HepG2 (cell line): ENCODE results near the gene CCND2. TPM values are rescaled to one million over a fixed set of nuclear protein-coding genes. Genes with fewer than 3 reads are reported as not detected.

Source experiments
- BORCS8-MEF2B ChIP-seq: sonication (generic); formaldehyde crosslinking; IDR thresholded peaks from 2 replicates; pipeline ENCODE4 v1.8.0; 2022; ENCODE audit warnings: mild to moderate bottlenecking, missing genetic modification reagents
- FOSL2 ChIP-seq: sonication (generic); formaldehyde crosslinking; IDR thresholded peaks from 2 replicates; pipeline ENCODE4 v1.4.0; 2020; ENCODE audit warnings: missing genetic modification reagents
- KDM5A ChIP-seq: fragments of 200-600 bp; sonication (generic); IDR thresholded peaks from 2 replicates; pipeline ENCODE4 v1.7.0; 2018; ENCODE audit warnings: antibody characterized with exemption, mild to moderate bottlenecking, low read length, borderline replicate concordance
- MBD4 ChIP-seq: IDR thresholded peaks from 2 replicates; pipeline ENCODE4 v1.6.1; 2012; ENCODE audit warnings: low read length, inconsistent platforms, borderline replicate concordance
- PAX8 ChIP-seq: sonication (generic); formaldehyde crosslinking; IDR thresholded peaks from 2 replicates; pipeline ENCODE4 v1.8.0; 2022; ENCODE audit warnings: mild to moderate bottlenecking, missing genetic modification reagents, borderline replicate concordance
- SPEN ChIP-seq: sonication (generic); formaldehyde crosslinking; IDR thresholded peaks from 2 replicates; pipeline ENCODE4 v1.5.1; 2020; ENCODE audit warnings: low read depth, mild to moderate bottlenecking, missing genetic modification reagents
- ZKSCAN8 ChIP-seq: IDR thresholded peaks from 2 replicates; pipeline ENCODE4 v1.6.1; 2016; ENCODE audit warnings: borderline replicate concordance, missing genetic modification reagents, missing compliant biosample characterization
- polyA plus RNA-seq, 8 experiments: library from polyadenylated mRNA; depleted of rRNA in 3 of 8; stranded (reverse) in 7 of 8; unstranded in 1 of 8; fragments of >200 nt; fragmentation: Illumina TruSeq in 4 of 8; extraction: Trizol in 4 of 8; gene quantifications; 2 replicates each; pipeline versions ENCODE4 v1.2.1 to v1.2.3, GENCODE V29; 2011 to 2016; ENCODE audit warnings: low read depth in 4 of 8, missing spikeins in 1 of 8, mixed read lengths in 1 of 8; ENCODE audit not compliant: insufficient read depth in 1 of 8
- total RNA-seq, 5 experiments: library from RNA; depleted of rRNA; stranded (reverse); fragments of >200 nt; fragmentation: Illumina TruSeq; extraction: Trizol; gene quantifications; 2 replicates each; pipeline ENCODE4 v1.2.3, GENCODE V29; 2016; ENCODE audit warnings: low read depth in 1 of 5
- TF ChIP-seq, protein P1 (sequence below): sonication (generic); formaldehyde crosslinking; IDR thresholded peaks from 2 replicates; pipeline ENCODE4 v1.4.0; 2020; ENCODE audit warnings: missing genetic modification reagents, borderline replicate concordance
- TF ChIP-seq, protein P2 (sequence below): IDR thresholded peaks from 2 replicates; pipeline ENCODE4 v1.6.1; 2018; ENCODE audit warnings: missing genetic modification reagents, mild to moderate bottlenecking, missing compliant biosample characterization
- TF ChIP-seq, protein P3 (sequence below): IDR thresholded peaks from 2 replicates; pipeline ENCODE4 v1.6.1; 2016; ENCODE audit warnings: mild to moderate bottlenecking
- TF ChIP-seq, protein P4 (sequence below): sonication (generic); formaldehyde crosslinking; IDR thresholded peaks from 2 replicates; pipeline ENCODE4 v1.4.0; 2020; ENCODE audit warnings: mild to moderate bottlenecking, missing genetic modification reagents
- TF ChIP-seq, protein P5 (sequence below), 2 experiments: IDR thresholded peaks; 2 replicates each; pipeline ENCODE4 v1.6.1; 2011 to 2012; ENCODE audit warnings: low read length in 2 of 2, borderline replicate concordance in 1 of 2, low read depth in 1 of 2, mild to moderate bottlenecking in 1 of 2, moderate library complexity in 1 of 2
- TF ChIP-seq, protein P6 (sequence below): IDR thresholded peaks from 2 replicates; pipeline ENCODE4 v1.6.1; 2012; ENCODE audit warnings: inconsistent platforms
- TF ChIP-seq, protein P7 (sequence below): sonication (generic); formaldehyde crosslinking; IDR thresholded peaks from 2 replicates; pipeline ENCODE4 v1.4.0; 2020; ENCODE audit warnings: missing genetic modification reagents

Gene CCND2
- total and polyA plus RNA-seq, 2 of the 13 experiments (the other 11 are each of a cell fraction or from before 2014, with no cell fraction given): 0.61 to 1.4 TPM

DNA sequence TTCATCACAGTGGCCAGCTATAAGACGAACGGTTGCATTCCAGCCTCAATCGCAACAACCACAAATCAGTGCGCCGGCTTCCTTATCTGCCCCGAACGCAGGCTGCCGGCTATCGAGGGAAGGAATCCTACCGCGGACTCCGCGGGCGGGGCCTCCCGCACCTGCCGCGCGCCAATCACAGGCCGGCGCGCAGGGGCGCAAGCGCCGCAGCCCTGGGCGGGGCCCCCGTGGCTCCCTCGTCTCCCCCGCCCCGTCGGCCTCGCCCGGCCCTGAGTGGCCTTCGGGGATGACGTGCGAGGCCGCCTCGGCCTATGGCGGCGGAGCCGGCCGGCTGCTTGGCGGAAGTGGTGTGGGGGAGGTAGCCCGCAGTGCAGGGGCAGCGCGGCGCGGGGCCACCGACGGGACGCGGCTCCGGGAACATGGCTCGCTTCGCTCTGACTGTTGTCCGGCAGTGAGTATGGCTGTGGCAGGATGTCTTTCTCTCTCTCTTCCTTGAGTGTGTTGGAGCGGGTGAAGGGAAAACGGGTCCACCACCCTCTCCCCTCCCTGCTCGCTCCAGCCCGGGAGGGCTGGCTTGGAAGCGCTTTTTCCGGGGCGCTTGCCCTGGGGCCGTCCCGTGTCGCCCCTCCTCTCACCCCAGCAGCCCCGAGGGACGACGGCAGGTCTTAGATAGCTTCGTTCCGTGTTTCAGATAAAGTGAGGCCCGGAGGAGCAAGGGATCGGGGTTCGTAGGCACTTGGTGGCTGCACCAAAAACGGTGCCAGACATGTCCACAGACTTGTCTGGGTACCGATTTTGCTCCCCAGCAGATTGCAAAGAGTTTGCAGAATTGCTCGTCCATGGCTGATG, 47.5 kb downstream of the CCND2 start, which contains the start of gene TIGAR (continued):
- TF ChIP-seq, protein P1, sequence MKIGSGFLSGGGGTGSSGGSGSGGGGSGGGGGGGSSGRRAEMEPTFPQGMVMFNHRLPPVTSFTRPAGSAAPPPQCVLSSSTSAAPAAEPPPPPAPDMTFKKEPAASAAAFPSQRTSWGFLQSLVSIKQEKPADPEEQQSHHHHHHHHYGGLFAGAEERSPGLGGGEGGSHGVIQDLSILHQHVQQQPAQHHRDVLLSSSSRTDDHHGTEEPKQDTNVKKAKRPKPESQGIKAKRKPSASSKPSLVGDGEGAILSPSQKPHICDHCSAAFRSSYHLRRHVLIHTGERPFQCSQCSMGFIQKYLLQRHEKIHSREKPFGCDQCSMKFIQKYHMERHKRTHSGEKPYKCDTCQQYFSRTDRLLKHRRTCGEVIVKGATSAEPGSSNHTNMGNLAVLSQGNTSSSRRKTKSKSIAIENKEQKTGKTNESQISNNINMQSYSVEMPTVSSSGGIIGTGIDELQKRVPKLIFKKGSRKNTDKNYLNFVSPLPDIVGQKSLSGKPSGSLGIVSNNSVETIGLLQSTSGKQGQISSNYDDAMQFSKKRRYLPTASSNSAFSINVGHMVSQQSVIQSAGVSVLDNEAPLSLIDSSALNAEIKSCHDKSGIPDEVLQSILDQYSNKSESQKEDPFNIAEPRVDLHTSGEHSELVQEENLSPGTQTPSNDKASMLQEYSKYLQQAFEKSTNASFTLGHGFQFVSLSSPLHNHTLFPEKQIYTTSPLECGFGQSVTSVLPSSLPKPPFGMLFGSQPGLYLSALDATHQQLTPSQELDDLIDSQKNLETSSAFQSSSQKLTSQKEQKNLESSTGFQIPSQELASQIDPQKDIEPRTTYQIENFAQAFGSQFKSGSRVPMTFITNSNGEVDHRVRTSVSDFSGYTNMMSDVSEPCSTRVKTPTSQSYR (CRISPR knock-in tag): peak; percentile 89
- TF ChIP-seq SPEN (CRISPR knock-in tag) (peak; percentile 64), MBD4 (no peak), BORCS8-MEF2B (CRISPR knock-in tag) (peak; percentile 77), FOSL2 (CRISPR knock-in tag) (peak; percentile 24), PAX8 (CRISPR knock-in tag) (0 out of 2 replicates have a peak, but pooled peaks have one; percentile 31), KDM5A (peak; percentile 41; the same call in 1 of the 2 replicates), ZKSCAN8 (CRISPR knock-in tag) (no peak)
- TF ChIP-seq, protein P2, sequence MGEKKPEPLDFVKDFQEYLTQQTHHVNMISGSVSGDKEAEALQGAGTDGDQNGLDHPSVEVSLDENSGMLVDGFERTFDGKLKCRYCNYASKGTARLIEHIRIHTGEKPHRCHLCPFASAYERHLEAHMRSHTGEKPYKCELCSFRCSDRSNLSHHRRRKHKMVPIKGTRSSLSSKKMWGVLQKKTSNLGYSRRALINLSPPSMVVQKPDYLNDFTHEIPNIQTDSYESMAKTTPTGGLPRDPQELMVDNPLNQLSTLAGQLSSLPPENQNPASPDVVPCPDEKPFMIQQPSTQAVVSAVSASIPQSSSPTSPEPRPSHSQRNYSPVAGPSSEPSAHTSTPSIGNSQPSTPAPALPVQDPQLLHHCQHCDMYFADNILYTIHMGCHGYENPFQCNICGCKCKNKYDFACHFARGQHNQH (CRISPR knock-in tag): no peak
- TF ChIP-seq, protein P3, sequence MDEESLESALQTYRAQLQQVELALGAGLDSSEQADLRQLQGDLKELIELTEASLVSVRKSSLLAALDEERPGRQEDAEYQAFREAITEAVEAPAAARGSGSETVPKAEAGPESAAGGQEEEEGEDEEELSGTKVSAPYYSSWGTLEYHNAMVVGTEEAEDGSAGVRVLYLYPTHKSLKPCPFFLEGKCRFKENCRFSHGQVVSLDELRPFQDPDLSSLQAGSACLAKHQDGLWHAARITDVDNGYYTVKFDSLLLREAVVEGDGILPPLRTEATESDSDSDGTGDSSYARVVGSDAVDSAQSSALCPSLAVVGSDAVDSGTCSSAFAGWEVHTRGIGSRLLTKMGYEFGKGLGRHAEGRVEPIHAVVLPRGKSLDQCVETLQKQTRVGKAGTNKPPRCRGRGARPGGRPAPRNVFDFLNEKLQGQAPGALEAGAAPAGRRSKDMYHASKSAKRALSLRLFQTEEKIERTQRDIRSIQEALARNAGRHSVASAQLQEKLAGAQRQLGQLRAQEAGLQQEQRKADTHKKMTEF (CRISPR knock-in tag): no peak
- TF ChIP-seq, protein P4, sequence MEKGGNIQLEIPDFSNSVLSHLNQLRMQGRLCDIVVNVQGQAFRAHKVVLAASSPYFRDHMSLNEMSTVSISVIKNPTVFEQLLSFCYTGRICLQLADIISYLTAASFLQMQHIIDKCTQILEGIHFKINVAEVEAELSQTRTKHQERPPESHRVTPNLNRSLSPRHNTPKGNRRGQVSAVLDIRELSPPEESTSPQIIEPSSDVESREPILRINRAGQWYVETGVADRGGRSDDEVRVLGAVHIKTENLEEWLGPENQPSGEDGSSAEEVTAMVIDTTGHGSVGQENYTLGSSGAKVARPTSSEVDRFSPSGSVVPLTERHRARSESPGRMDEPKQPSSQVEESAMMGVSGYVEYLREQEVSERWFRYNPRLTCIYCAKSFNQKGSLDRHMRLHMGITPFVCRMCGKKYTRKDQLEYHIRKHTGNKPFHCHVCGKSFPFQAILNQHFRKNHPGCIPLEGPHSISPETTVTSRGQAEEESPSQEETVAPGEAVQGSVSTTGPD (CRISPR knock-in tag): no peak
- TF ChIP-seq, protein P5, sequence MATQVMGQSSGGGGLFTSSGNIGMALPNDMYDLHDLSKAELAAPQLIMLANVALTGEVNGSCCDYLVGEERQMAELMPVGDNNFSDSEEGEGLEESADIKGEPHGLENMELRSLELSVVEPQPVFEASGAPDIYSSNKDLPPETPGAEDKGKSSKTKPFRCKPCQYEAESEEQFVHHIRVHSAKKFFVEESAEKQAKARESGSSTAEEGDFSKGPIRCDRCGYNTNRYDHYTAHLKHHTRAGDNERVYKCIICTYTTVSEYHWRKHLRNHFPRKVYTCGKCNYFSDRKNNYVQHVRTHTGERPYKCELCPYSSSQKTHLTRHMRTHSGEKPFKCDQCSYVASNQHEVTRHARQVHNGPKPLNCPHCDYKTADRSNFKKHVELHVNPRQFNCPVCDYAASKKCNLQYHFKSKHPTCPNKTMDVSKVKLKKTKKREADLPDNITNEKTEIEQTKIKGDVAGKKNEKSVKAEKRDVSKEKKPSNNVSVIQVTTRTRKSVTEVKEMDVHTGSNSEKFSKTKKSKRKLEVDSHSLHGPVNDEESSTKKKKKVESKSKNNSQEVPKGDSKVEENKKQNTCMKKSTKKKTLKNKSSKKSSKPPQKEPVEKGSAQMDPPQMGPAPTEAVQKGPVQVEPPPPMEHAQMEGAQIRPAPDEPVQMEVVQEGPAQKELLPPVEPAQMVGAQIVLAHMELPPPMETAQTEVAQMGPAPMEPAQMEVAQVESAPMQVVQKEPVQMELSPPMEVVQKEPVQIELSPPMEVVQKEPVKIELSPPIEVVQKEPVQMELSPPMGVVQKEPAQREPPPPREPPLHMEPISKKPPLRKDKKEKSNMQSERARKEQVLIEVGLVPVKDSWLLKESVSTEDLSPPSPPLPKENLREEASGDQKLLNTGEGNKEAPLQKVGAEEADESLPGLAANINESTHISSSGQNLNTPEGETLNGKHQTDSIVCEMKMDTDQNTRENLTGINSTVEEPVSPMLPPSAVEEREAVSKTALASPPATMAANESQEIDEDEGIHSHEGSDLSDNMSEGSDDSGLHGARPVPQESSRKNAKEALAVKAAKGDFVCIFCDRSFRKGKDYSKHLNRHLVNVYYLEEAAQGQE (IDR thresholded peaks at IDR 0.05; ENCODE audit: borderline replicate concordance in 1 of 2, low read depth in 1 of 2, low read length in 2 of 2): no peak; a peak in 1 of 4 replicates
- TF ChIP-seq, protein P6, sequence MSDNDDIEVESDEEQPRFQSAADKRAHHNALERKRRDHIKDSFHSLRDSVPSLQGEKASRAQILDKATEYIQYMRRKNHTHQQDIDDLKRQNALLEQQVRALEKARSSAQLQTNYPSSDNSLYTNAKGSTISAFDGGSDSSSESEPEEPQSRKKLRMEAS: peak; percentile 80
- TF ChIP-seq, protein P7, sequence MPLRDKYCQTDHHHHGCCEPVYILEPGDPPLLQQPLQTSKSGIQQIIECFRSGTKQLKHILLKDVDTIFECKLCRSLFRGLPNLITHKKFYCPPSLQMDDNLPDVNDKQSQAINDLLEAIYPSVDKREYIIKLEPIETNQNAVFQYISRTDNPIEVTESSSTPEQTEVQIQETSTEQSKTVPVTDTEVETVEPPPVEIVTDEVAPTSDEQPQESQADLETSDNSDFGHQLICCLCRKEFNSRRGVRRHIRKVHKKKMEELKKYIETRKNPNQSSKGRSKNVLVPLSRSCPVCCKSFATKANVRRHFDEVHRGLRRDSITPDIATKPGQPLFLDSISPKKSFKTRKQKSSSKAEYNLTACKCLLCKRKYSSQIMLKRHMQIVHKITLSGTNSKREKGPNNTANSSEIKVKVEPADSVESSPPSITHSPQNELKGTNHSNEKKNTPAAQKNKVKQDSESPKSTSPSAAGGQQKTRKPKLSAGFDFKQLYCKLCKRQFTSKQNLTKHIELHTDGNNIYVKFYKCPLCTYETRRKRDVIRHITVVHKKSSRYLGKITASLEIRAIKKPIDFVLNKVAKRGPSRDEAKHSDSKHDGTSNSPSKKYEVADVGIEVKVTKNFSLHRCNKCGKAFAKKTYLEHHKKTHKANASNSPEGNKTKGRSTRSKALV: peak; percentile 39; the same call in 1 of the 2 replicates
